LNCaP clone FGC (cell line): ENCODE results near the gene SUSD2.

Experiments used
- DNase-seq: peaks from one replicate; pipeline ENCODE4 v3.0.0-alpha.2; 2011; ENCODE audit warnings: low read depth
- H3K4me3 ChIP-seq: 2 replicates; pipeline ENCODE4 v1.5.1; 2011; ENCODE audit warnings: mild to moderate bottlenecking, low read depth, low read length, control low read depth
- CTCF ChIP-seq: IDR thresholded peaks from 2 replicates; pipeline ENCODE4 v1.5.1; 2012; ENCODE audit warnings: mild to moderate bottlenecking; ENCODE audit not compliant: control insufficient read depth, insufficient read depth; ENCODE audit errors: extremely low read depth

SUSD2 gene

DNA sequence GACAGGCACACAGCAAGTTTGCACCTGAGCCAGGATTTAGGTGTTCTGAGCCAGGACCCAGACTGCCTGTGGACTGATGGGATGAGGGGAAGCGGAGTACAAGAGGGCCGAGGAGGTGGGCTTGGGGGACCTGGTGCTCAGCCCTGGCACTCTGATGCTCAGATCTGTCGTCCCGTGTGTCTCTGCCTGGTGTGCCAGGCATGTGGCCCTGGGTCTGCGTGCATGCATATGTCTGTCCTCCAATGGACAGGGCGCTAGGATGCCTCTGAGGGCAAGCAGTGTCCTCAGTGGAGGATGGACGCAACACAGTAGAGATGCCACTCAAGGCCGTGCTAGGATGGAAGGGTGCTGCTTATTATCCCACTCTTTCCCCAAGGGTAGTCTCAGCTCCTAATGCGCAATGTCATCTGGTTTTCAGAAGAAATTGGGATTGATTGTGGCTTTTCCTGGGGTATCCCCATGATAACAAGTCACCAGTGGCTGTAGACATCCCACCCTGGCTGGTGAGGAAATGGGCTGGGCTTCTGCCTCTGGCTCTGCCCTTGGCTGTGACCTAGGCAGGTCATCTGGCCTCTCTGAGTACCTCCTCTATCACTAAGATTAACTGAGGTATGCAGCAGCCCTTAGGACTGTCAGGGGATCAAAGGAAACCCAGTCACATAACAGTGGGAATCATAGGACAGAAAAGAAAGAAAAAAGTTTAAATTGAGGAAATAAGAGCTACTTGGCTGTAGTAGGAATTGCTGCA lies 35.7 kb upstream of the SUSD2 start:
- no peak for DNase-seq
- no peak overlapping the region for H3K4me3 ChIP-seq
- TF ChIP-seq CTCF, result no peak

DNA sequence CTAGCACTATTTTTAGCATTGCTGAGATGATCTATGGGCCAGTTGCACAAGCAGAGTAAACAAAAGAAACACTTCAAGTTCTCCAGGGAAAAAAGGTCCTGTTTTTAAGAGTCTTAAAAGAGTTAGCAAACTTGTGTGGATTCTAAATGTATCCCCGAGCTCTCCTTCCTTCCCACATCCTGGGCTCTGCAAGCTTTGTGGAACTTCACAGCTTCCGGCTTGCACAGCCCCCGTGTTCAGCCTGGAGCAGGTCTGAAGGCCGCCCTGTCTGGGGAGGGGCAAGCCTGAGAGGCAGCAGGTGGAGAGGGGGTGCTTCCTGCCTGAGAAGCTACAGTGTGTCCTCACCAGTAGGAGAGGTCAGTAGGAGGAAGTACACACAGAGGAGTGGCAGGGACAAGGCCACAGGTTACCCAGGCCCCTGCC lies 35.1 kb upstream of the SUSD2 start:
- no peak overlapping the region for H3K4me3 ChIP-seq
- DNase-seq, result no peak
- no peak for TF ChIP-seq CTCF

- DNase-seq, result no peak
- TF ChIP-seq CTCF, result no peak
- H3K4me3 ChIP-seq, result no peak overlapping the region
Measured at GRCh38 chr22:24146791-24147353, 34.4 kb upstream of the SUSD2 start.

DNA sequence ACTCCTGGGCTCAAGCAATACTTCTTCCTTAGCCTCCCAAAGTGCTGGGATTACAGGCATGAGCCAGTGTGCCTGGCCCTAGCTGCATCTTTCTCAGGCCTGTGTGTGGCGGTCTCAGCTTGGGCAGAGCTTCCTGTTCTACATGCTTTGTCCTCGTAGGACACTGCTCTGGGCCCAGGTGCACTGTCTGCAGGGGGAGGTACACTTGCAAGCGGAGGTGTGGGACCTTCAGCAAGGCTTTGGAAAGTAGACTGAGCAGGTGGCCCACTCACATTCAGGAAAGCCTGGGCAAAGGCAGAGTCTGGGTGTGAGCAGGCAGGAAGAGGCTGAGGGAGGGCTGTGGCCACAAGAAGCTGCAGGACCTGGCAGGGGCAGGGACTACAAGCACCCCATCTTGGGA lies 33.6 kb upstream of the SUSD2 start:
- no peak for DNase-seq
- no peak for TF ChIP-seq CTCF
- no peak overlapping the region for H3K4me3 ChIP-seq

DNA sequence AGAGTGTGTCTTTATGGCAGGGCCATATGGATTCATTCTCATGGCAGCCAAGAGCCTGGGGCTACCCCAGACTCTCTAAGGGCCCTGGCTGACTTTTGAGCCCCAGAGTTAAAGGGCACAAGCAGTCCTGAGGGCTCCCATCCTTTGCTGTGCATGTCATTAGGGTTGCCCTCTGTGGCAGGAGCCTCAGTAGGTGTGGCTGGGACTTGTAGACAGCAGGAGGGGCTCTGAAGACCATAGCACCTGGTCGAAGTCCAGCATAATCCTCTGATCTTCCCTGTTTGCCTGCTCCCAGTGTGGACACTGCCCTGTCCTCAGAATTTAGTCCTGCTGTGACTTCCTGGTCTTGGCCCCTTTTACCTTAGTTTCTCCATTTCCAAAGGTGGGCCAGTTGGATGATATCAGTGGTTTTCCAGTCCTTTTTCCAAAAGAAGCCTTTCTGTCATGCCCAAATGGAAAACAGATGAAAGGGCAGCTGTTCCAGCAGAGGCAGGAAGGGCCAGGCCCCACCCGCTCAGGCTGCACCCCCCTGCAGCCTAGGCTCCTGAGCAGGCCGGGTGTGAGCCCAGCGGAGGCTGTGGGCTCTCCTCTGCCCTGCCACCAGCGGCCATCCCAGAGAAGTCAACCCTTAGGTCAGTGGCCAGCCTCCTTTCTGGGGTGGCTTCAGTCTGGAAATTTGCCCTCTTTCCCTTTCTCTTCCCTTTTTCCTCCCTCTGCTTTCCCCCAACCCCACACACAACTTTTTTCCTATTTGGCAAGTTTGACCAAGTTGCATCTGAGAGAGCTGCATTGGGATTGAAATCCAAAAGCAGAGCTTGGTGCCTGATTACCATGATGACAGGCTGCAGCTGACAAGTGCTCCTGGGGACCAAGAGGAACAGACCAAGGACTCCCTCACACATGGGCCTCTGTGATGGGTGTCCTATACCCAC lies 32.8 kb upstream of the SUSD2 start:
- no peak overlapping the region for H3K4me3 ChIP-seq
- no peak for TF ChIP-seq CTCF
- DNase-seq, result no peak

DNA sequence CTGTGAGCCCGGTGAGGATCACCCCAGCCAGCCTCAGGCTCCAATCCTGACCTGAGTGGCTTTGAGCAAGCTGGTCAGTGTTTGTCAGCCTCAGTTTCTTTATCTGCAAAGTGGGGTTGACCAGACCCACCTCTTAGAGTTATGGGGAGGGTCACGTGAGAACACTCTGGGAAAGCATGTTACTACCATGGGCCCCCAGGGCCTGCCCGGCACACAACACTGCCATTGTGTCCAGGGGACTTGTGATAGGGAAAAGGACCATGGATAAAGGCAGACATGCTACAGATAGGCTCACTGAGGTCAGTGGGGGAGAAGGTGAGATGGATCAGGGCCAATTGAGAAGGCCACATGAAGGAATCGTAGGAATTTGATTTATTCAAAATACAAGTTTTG lies 32.1 kb upstream of the SUSD2 start:
- no peak for TF ChIP-seq CTCF
- no peak for DNase-seq
- H3K4me3 ChIP-seq, result no peak overlapping the region
